KOPT-K1 (cell line): ENCODE measurements around the gene VWC2L.

Experiments used
- H3K27ac ChIP-seq: fragments of 200-600 bp; sonication (generic); 2 replicates; pipeline ENCODE4 v1.5.1; 2016; ENCODE audit warnings: antibody characterized with exemption, mild to moderate bottlenecking, low read depth, low read length; ENCODE audit not compliant: poor library complexity, severe bottlenecking
- H3K36me3 ChIP-seq: fragments of 200-600 bp; sonication (generic); 2 replicates; pipeline ENCODE4 v1.5.1; 2017; ENCODE audit warnings: antibody characterized with exemption, mild to moderate bottlenecking, low read length, moderate library complexity; ENCODE audit not compliant: insufficient read depth
- H3K9me3 ChIP-seq: fragments of 200-600 bp; sonication (generic); 2 replicates; pipeline ENCODE4 v1.5.1; 2017; ENCODE audit warnings: antibody characterized with exemption, low read length, mild to moderate bottlenecking; ENCODE audit not compliant: insufficient read depth, poor library complexity, severe bottlenecking

Gene VWC2L

DNA sequence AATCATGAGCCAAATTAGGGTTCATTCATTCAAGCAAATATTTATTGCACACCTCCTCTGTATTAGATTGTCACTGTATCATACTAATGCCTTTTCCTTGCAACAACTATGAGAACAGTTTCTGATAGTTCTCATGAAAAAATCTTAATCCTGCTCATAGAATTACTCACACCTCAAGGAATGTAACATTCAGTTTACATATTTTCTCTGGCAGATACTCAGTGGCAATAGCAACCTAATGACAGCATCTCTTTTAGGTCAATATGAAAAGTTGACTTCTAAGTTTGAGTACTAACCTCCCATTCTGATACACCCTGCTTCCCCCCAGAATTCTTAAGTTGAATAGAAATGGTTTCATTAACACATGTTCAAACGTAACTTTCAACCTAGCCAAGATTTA is 132.0 kb downstream of the VWC2L start:
- Histone ChIP-seq H3K9me3 (no peaks in the 10 kb centered on the region), H3K36me3 (no peaks in the 10 kb centered on the region), H3K27ac (no peak overlapping the region)

DNA sequence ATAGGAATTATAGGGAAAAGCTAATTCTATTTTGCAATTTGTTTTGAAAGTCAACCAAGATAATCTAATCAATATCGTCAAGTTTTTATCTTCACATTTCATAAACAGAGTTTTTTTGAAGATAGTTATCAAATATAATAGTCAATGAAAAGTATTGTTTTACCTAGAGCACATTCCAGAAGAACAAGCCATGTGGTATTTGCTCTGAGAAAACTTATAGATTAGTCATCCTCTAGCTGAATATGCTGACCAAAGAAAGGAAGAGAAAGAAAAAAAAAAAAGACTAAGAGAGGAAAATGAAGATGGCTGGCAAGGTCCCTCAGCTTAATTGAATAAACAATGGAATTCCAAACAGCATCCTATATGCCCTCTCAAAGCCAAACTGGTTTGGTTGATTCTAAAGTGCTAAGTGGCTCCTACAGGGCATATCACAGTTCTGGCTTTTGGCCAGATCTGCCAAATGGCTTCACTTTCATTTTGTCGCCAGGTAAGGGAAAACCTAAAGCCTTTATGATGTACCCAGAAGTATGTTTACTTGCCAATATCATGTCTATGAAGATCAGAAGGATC is 132.6 kb downstream of the VWC2L start:
- H3K36me3 ChIP-seq: no peaks in the 10 kb centered on the region
- H3K27ac ChIP-seq: no peak overlapping the region
- no peaks in the 10 kb centered on the region for H3K9me3 ChIP-seq

DNA sequence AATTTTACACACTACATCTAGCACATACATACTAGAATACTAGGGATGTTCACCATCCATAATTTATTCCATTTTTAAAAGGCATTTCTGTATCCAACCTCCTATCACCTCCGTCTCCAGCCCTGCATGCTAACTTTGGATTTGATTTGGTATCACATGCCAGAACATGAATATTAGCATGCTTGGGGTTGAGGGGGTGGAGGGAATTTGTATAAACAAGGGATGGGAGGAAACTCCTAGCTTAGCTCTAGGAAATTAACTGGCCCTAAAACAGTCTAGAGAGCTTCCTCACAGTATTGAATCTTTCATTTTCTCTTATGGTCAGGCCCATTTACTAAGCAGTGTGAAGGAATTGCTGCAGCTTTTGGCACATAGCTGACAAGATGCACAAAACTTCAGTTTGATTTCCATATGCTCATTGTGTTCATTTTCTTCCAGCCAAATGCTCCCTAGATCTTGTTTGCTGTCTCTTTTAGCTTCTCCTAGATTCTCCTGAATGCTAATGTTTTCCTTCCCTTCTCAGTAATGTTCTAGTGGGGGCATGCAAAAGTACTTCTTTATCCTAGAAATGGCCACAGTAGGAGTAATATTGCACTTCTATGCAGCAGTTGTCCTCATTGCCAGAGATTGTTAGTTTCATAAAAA is 135.2 kb downstream of the VWC2L start:
- Histone ChIP-seq H3K36me3 (no peaks in the 10 kb centered on the region), H3K27ac (no peak overlapping the region), H3K9me3 (no peaks in the 10 kb centered on the region)

DNA sequence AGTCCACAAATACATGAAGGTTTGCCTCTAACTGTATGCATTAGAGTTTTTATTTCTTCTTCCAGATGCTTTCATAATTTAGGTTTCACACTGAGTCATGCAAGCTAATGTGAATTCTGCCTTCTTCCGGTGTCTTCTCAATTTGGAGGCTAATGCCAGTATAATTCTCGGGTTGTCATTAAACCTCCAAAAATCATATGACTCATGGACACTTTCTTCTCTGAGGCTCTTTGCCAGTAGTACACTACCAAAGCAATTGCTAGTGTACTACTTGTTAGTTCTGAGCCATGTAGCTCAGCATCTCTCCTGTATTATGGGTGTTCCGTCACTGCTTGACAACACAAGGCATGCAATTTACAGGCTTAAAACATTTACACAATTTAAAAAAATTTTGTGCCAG is 137.1 kb downstream of the VWC2L start:
- Histone ChIP-seq H3K36me3 (no peaks in the 10 kb centered on the region), H3K27ac (no peak overlapping the region), H3K9me3 (no peaks in the 10 kb centered on the region)

DNA sequence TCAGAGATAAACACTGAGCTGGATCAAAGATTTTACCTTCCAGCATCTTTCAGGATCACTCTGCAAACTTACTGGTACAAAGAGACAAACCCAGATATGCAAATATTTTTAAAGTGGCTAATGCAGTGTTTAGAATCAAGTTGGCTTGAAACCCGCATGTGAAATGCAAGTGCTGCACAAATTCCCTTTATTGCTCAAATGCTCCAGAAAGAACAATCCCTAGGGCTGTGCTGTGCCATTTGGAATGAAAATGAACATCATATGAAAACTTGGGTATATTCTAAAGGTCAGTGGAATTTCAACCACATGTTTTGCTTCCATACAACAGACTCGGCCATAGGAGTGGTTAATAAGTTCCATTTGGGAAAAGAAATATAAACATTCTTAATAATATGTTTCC is 139.1 kb downstream of the VWC2L start:
- Histone ChIP-seq H3K27ac (no peak overlapping the region), H3K9me3 (no peaks in the 10 kb centered on the region), H3K36me3 (no peaks in the 10 kb centered on the region)

DNA sequence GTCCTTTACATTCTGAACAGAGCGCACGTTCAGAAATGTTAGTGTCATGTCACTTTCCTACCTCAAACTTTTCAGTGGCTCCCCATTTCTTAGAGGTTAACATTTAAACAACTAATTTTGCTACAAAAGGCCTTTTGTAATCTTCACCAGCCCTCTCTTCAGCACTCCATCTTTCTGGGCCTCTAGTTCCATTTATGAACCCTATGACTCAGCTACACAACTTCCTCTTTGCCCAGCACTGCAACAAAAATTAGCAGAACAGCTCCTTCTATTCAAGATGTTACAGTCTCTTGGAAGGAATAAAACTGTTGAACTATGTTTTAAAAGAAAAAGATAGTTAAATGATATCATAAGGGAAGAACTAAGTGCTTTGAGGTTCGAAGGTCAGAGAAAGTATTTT is 139.9 kb downstream of the VWC2L start:
- no peak overlapping the region for H3K27ac ChIP-seq
- H3K36me3 ChIP-seq: no peaks in the 10 kb centered on the region
- H3K9me3 ChIP-seq: no peaks in the 10 kb centered on the region

DNA sequence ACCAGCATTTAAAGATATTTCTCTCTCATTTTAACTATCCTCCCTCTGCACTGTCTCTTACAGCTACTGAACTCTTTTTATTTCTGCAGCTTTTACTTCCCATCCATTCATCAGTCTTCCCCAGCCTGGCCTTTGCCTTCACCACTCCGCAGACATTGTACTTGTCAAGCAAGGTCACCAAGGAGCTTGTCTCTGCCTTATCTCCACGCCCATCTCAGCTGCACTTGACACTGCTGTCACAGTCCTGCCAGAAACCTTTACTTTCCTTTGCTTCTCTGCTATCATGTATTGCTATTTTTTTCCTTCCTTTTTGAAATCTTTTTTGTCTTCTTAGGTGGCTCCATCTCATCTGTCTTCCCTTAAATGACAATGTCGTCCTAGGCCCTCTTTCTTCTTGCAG is 147.0 kb downstream of the VWC2L start:
- Histone ChIP-seq H3K36me3 (no peaks in the 10 kb centered on the region), H3K27ac (no peak overlapping the region), H3K9me3 (no peaks in the 10 kb centered on the region)

DNA sequence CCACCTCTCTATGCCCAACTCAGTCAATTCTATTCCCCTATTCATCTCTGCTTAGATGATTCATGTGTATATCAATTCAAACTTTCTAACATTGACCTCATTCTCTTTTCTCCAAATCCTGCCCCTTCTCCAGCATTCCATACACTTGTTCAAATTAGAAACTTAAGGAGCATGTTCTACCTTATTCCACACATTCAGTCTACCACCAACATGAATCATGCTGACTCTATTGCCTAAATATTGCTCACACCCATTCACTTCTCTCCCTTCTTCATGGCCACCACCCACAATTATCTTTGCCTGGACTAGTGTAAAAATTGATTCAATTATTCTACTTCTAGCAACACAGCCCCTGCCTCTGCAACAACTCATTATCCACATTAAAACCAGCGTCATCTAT is 147.5 kb downstream of the VWC2L start:
- Histone ChIP-seq H3K9me3 (no peaks in the 10 kb centered on the region), H3K36me3 (no peaks in the 10 kb centered on the region), H3K27ac (no peak overlapping the region)

DNA sequence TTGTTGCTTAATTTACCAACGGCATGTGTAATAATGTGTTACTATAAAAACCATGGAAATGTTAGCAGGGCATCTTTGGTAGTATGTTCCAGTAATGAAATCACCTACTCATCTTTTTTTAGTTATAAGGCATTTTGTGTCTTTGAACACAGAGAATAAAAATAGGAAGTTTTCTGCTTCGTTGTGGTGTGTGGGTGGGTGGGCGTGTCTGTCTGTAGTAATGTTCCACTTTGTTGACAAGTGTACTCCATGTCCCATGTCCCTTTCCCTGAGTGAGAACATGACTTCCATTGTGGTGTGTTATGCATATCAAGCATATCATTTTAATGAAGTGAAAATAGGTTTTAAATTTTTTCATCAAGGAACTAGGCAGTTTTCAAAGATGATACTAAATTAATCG is 149.3 kb downstream of the VWC2L start:
- Histone ChIP-seq H3K9me3 (no peaks in the 10 kb centered on the region), H3K27ac (no peak overlapping the region), H3K36me3 (no peaks in the 10 kb centered on the region)

DNA sequence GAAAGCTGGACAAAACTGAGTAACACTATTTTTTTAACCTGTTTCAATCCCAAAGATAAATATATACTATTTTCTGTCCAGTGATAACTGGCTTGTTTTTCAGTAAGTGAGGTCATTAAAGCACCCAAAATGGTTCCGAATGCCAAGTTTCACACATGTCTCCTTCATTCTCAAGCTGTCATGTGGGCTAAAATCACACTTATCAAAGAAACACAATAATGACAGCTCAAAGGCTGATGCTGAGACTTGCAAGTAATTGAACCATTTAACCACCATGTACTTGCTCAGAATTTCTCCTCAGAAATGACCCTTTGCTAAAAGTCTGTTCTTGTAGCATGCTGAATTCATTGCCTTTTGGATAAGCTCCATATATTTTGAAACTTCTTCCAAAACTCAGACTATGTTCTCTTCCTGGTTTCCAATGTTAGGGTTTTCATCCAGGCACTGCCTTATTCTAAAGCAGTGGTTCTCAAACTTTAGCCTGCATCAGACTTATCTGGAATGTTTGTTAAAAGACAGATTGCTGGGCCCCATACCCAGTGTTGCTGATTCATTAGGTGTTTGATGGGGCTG is 149.8 kb downstream of the VWC2L start:
- H3K36me3 ChIP-seq: no peaks in the 10 kb centered on the region
- no peak overlapping the region for H3K27ac ChIP-seq
- no peaks in the 10 kb centered on the region for H3K9me3 ChIP-seq

DNA sequence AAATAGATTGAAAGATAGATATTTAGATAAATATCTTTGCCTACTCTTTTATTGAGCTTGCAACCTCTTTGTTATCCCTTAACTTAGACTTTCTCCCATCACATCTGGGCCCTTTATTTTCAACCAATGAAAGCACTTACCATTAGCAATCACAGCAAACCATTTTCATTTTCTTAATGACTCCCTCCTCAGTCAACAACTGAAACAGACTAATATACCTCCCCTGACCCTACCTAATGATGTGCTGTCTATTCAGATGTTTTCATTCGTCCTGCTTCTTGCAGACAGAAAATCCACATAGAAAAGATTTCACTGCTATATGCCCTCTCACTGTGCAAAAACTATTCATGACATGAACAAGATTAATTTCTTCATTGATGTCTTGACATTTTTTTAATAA is 154.4 kb downstream of the VWC2L start:
- Histone ChIP-seq H3K9me3 (no peaks in the 10 kb centered on the region), H3K27ac (no peak overlapping the region), H3K36me3 (no peaks in the 10 kb centered on the region)

DNA sequence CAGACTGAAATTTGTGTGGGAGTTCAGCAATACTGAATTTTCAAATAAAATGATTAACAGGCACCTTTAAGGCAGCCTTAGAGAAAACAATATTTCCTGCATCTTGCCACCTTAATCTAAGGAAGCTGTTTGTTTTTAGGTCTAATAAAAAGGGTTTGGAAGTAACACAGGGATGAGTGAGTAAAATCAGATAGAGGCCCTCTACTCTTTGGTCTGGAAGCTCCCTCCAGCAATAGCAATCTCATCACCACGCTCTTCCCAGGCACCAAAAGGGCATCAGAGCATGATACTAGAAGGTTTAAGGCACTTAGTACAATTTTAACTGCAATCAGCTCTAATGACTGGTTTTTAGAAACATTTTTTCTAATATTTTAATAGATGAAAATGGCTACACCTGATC is 155.6 kb downstream of the VWC2L start:
- no peaks in the 10 kb centered on the region for H3K36me3 ChIP-seq
- H3K27ac ChIP-seq: no peak overlapping the region
- H3K9me3 ChIP-seq: no peaks in the 10 kb centered on the region

DNA sequence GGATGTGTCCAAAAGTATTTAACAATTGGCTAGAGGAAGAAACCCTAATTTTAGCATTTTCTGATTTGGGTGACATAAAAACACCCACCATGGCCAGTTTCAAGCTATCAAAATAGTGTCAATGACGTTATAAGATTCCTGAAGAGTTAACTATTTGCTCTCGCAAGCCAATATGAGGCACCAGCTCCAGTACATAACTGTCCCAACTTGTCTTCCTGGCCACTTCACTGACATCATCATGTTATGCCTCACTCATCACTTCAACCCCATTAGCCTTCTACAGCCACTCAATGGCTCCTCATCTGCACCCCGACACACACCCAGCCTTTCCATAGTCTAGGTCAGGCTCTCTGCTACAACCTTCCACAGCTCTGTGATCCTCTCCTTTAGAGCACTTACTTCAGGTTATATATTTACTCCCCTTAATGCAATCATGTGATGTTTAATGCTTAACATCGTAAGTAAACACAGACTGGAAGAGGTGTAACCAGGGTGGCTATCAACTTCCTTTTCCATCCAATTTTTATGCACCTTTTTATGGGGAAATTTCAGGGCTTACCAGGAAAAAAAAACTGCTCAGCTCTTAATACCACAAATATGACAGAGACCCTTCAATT is 158.7 kb downstream of the VWC2L start:
- H3K9me3 ChIP-seq: no peaks in the 10 kb centered on the region
- no peak overlapping the region for H3K27ac ChIP-seq
- no peaks in the 10 kb centered on the region for H3K36me3 ChIP-seq

DNA sequence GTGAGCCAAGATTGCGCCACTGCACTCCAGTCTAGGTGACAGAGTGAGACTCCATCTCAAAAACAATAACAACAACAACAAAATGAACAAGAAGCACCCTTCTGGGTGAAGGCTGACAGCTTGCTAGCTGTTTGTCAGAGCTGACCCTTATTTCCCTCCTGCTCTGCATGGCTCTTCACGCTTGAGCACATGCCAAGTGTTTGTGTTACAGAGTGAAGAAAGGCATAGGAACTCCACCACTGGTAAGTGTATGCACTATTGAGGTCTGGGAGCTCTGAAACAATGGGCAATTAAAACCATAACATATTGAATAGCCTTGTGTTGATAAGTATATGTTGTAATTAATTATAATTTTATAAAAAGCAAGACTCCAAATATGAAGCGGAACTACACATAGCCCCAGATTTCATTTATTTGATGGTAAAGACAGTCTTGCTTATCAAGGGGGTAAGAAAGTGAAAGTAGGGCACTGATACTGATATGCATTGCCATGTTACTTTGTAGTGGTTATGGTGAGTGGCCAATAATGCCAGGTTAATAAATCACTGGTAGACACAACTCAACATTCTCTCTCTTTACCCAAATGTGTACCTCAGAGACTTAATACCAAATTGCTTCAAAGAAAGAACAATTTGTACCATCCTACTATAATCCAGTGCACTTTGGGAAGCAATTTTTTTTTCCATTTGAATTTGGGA is 163.4 kb downstream of the VWC2L start:
- Histone ChIP-seq H3K27ac (no peak overlapping the region), H3K36me3 (no peaks in the 10 kb centered on the region), H3K9me3 (no peaks in the 10 kb centered on the region)

DNA sequence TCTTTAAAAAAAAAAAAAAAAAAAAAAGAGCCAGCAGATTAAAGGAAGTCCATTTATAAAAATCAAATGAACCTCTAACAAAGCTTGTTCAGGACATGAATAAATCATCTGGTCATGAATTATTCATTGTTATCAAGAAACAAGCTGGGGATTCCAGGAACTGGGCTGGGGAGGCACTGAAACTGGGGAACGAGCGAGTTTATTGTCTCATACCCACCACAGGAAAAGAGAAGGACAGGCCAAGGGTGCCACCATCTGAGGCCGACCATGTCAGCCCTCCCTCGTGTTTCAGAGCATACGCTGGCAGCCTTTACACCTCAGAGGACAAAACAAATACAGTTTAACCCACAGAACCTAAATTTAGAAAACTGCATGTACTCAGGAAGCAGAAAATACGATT is 164.2 kb downstream of the VWC2L start:
- H3K27ac ChIP-seq: no peak overlapping the region
- H3K9me3 ChIP-seq: no peaks in the 10 kb centered on the region
- H3K36me3 ChIP-seq: no peaks in the 10 kb centered on the region
